AG04449 (cell line): ENCODE results near the gene PARP4.
"Not testable (repeated sequence)": the region's sequence is repeated elsewhere in the genome, so short reads cannot be mapped to it uniquely, and the experiment has no call there.

ENCODE experiments used
- CTCF ChIA-PET: fragments of 350-600 bp; formaldehyde crosslinking; extraction: SDS; loops from one replicate; lab custom pipeline; 2021; ENCODE audit warnings: antibody characterized with exemption; lab: Yijun Ruan, JAX
- POLR2A ChIA-PET: fragments of 400-600, 350-600 bp; formaldehyde crosslinking; extraction: SDS; loops from one replicate; lab custom pipeline; 2020; ENCODE audit warnings: antibody characterized with exemption, inconsistent platforms; lab: Yijun Ruan, JAX
- DNase-seq: peaks from one replicate; pipeline ENCODE4 v3.0.0-alpha.2; 2010; ENCODE audit warnings: low read depth, low spot score
- H3K4me3 ChIP-seq: 2 replicates; pipeline ENCODE4 v1.5.1; 2011; ENCODE audit warnings: low read depth, mild to moderate bottlenecking, control low read depth, low read length
- CTCF ChIP-seq: IDR thresholded peaks from one replicate; pipeline ENCODE4 v1.5.1; 2011; ENCODE audit warnings: mild to moderate bottlenecking, moderate library complexity, low read length, control low read depth, inconsistent platforms; ENCODE audit not compliant: insufficient read depth; ENCODE audit errors: missing control alignments

The PARP4 gene

DNA sequence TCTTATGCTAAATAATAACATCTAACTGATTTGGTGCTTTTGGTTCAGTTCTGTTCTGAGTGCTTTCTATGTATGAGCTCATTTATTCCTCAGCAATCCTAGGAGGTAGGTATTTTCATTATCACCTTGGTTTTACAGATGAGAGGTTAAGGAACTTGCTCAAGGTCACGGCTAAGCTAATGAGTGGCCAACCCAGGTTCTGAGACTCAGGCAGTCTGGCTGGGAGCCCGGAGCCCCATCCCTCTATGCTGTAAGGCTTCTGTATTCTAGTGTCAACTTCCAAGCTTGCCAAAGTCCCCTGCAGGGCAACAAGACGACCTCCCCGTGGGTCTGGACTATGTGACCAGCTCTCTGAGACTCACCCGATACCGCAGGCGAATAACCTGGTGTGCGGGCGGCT is 60.5 kb downstream of the PARP4 start:
- no peak for TF ChIP-seq CTCF
- H3K4me3 ChIP-seq: no peak overlapping the region
- ChIA-PET CTCF (no interaction called here), POLR2A (no interaction called here)
- no peak for DNase-seq

DNA sequence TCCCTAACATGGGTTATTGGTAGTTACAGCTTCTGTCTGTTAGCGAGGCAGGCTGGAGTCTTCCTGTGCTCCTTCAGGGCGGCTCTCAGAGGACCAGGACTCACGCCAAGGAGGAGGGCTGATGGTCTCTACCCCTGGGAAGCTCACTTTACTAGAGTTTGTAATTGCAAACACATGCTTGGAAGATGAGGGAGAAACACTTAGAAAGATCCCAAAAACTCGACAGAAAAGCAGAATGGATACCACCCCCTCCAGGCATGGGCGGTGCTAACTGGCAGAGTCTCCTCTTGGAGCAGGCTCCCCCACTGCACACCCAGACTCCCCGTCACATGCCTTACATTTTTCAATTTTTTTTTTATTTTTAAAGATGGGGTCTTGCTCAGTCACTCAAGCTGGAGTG is 62.0 kb downstream of the PARP4 start:
- H3K4me3 ChIP-seq: no peak overlapping the region
- POLR2A ChIA-PET: no interaction called here
- CTCF ChIA-PET: no interaction called here
- no peak for DNase-seq
- TF ChIP-seq CTCF: no peak

DNA sequence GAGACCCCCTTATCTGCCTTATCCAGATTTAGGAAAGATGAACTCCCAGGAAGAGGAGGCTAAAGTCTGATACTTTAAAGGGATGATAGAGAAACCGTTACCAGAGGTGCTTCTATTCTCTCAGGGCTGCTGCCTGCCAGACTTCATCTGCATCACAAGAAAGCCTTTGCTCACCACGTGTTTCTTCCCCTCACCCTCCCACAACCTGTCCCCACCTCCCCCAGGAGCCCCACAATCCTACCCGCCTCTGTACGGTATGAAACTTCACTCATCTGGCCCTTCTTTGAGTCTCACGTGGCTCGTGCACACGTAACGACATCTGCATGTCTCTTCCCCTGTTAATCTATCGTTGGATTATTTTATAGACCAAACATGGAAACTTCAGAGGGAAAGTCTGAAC is 67.7 kb downstream of the PARP4 start:
- not testable (repeated sequence) for DNase-seq

DNA sequence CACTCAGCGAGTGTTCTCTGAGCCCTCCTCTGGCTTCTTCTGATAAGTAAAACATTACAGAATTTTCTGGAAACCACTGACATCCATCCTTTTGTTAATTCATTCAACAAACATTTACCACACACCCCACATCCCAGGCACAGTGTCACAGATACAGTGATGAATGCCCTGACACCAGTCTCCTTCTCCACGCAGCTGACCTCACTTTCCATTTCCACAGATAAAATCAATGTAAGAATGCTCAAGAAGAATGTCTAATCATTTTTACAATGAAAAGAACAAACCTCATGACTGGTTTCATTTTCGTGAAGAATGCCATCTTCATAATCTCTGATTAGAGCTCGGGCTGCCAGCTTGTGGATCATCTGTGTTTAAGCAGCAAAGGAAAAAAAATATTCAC is 69.2 kb downstream of the PARP4 start:
- no peak for TF ChIP-seq CTCF
- ChIA-PET POLR2A (no interaction called here), CTCF (no interaction called here)
- no peak overlapping the region for H3K4me3 ChIP-seq
- DNase-seq: no peak

More for the DNA sequence above, 67.7 kb downstream of the PARP4 start:
- CTCF ChIA-PET, POLR2A ChIA-PET, H3K4me3 ChIP-seq: not testable (repeated sequence)

GRCh38 chr13:24426045-24426444 is 86.5 kb downstream of the PARP4 start:
- DNase-seq, POLR2A ChIA-PET, H3K4me3 ChIP-seq, CTCF ChIA-PET: not testable (repeated sequence)

DNA sequence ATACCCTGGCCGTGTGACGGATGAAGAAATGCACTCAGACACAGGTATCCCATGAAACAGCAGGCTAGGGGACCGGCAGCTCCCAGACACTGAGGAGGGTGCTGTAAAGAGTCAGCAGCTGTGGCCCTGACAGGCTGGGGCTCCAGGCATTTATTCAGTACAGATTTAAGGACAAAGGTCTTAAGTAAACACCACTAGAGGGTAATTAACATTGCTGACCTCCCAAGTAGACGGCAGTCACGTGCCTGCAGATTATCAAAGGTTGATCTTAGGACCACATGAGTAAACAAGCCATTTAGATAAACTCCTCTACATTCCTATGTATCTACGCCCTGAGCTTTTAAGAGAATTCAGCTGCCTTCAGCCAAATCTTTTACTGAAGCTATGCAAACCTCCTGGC is 92.9 kb downstream of the PARP4 start:
- H3K4me3 ChIP-seq, CTCF ChIA-PET, POLR2A ChIA-PET, DNase-seq: not testable (repeated sequence)

- DNase-seq: no peak
- POLR2A ChIA-PET: no interaction called here
- no peak overlapping the region for H3K4me3 ChIP-seq
- CTCF ChIA-PET: no interaction called here
- TF ChIP-seq CTCF: no peak
These were observed 104.7 kb downstream of the PARP4 start for GRCh38 chr13:24407844-24408243.

- TF ChIP-seq CTCF: no peak
- no peak overlapping the region for H3K4me3 ChIP-seq
- ChIA-PET POLR2A (no interaction called here), CTCF (no interaction called here)
- no peak for DNase-seq
These were observed 106.1 kb downstream of the PARP4 start for GRCh38 chr13:24406524-24406923.
